Glomerular visceral epithelial cell (primary cell): Measurements from ENCODE around the gene GRB10.

Experiments
- DNase-seq: peaks from one replicate; pipeline ENCODE4 v3.0.0-alpha.2; 2016; ENCODE audit errors: extremely low spot score

GRB10 gene

DNA sequence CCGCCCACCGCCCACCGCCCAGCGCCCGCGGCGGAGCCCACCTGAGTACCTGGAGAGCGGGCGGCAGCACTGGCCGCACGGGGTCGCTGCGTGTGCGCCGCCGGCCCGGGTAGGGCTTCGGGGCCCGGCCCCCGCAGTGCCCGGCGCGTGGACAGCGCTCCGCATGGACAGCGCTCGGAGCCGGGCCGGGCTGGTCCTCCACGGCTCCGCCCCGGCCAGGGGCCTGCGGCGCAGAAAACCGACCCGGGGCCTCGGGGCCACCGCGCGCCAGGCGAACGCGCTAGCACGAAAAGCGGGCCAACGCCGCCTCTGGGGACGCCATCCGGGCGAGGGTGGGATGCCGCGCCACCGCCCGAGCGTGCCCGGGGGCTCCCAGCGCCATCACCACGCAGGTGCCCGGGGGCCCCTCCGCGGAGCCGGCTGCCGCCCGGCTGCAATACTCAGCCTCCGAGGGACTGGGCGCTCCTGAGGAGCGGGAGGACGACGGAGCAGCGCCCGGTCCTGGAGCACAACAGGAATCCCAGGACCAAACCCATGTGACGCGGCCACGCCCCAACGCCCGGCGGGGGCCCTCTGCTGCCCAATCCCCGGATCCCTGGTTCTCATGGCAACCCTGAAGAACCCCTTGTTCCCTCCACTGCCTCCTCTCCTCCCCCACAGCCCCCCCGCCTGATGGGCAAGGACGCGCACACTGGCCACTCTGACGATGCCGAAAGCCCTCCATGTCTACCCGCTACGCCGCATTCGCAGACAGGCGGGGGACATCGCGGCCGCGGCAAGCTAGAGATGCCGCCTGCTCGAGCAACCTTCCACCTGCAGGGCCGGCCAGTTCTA is at the start of gene GRB10:
TSS of gene GRB10 (minus strand) at position 522 of the 834 bp plus-strand sequence. CDS start 50,574 bp downstream, outside the sequence.
- DNase-seq = peak; percentile 36

GRCh38 chr7:50828801-50829200 is 46.1 kb upstream of the GRB10 start:
- DNase-seq = no peak

- no peak for DNase-seq
These were observed 45.4 kb upstream of the GRB10 start for GRCh38 chr7:50828116-50828515.

DNA sequence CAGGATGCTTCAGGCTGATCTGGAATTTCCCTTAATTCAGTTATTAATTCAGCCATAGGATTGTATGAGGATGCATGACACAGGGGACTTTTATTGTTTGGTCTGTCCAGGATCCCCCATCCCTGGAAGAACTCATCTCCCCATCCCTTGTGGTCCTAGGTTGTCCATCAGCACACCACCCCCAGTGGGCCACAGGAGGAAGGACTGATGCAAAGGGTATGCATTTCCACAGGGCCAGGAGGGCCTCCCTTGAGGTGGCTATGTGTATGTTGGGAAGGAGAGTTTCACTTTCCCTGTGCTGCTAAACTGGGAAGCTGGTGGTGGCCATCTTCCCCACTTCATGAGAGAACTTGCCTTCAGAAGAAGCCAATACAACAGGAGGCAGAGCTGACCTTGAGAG is 44.6 kb upstream of the GRB10 start:
- no peak for DNase-seq

- peak; percentile 88 for DNase-seq
These were observed 43.9 kb upstream of the GRB10 start for GRCh38 chr7:50826371-50827172.

- no peak for DNase-seq
These were observed 42.8 kb upstream of the GRB10 start for GRCh38 chr7:50825465-50825864.

DNA sequence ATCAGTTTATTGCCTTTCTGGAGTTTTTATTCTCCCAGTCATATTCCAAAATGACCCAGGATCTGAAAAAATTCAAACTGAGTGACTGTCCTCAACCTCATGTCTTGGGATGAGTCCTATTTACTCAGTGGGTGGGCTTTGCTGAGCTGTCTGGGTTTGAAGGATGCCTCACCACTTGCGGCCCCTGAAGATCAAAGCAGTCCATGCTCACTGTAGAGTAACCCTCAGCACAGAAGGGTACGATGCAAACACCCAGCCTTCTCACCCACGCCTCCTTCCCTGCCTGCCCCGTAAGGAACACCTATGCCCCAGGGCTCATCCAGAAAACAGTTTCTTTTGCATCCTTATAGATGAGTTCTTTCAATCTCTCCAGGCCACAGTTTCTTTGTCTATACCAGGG is 42.2 kb upstream of the GRB10 start:
- DNase-seq = no peak

- DNase-seq = no peak
These were observed 40.0 kb upstream of the GRB10 start for GRCh38 chr7:50822706-50823105.

- no peak for DNase-seq
These were observed 39.4 kb upstream of the GRB10 start for GRCh38 chr7:50822110-50822509.

DNA sequence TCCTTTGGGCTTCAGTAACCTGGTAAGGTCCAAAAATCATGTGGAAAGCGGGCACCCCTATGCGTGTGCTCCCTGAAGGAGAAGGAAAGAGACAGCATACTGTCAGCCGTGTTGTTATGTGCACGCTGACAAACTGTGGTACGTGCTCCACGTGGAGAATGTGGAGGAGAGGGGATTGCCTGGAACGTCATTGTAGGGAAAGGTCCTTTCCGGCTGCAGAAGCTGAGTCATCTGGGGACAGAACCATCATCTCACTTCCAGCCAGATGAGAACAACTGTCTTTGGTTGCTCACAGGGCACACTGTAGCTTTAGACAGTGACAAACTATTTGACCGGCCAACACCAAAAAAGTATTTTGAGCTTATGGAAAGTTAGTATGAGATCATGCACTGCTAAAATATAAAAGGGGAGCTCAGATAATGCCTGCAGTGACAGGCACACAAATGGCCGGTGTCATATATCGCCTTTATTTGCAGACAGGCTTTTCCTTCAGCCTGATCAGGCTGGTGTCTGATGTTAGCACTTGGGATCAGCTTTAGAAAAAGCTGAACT is 38.8 kb upstream of the GRB10 start:
- DNase-seq = no peak

DNA sequence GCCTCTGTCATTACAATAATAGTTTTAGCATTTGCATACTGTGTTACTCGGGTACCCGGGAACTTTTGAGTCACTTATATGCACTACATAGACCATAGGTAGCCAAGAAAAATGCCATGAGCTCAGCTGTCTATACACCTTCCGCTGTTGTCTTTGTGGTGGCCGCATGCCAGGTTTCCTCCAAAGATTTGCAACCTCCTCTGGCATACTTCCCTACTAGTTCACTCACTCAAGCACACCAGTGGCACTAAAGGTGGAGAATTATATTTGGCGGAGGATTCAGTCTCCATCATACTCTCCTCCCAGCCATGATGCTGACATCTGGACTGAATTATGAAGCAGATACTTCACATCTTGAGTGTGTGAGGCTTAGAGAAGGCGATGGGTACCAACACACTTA is 35.6 kb upstream of the GRB10 start:
- peak; percentile 65 for DNase-seq

GRCh38 chr7:50817561-50817960 is 34.9 kb upstream of the GRB10 start:
- DNase-seq = no peak

GRCh38 chr7:50815138-50815537 is 32.4 kb upstream of the GRB10 start:
- no peak for DNase-seq

DNA sequence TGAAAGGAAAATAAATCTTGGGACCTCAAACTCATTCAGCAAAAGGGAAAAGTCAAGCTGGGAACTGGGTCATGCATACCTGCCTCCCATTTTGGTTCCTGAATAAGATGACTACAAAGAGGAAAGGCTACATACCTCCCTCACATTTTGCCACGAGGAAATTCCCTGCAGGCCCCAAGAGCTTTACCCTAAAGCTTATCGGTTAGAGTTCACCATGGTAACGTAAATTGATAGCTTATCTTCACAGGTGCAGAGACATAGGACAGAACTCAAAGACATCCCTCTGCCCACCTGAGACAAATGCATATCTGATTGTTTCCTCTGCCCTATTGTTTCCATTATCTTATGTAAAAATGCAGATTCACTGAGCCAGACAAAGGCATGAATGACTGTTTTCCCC is 31.5 kb upstream of the GRB10 start:
- DNase-seq = no peak

DNA sequence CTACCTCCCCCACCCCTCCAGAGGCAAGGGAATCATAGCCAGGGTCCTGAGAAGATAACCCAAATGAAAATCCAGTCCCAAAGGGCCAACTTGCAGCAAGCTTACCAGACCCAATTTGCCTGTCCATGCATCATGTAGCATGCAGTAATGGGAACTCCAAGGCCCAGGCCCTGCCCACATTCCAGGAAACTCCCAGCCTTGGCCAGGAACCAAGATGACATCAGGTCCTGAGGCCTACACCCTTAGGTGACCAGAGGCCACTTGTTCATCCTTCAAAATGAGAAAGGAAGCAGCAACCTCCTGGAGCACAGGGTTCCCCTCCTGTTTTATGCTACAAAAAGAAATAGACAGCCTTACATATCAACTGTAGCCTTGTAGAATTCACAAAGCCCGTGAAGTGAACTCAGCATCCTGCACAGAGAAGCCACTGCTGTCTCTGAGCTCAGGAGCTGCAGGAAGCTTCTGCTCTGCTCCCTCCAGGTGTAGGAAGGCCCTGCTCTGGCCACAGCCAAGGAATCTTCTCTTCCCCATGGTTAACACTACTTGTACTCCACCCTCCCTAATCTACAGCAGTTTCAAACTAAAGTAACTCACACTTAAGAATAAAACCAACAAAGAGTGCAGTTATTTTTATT is 30.3 kb upstream of the GRB10 start:
- DNase-seq = peak; percentile 86

- DNase-seq = no peak
These were observed 29.4 kb upstream of the GRB10 start for GRCh38 chr7:50812094-50812493.

DNA sequence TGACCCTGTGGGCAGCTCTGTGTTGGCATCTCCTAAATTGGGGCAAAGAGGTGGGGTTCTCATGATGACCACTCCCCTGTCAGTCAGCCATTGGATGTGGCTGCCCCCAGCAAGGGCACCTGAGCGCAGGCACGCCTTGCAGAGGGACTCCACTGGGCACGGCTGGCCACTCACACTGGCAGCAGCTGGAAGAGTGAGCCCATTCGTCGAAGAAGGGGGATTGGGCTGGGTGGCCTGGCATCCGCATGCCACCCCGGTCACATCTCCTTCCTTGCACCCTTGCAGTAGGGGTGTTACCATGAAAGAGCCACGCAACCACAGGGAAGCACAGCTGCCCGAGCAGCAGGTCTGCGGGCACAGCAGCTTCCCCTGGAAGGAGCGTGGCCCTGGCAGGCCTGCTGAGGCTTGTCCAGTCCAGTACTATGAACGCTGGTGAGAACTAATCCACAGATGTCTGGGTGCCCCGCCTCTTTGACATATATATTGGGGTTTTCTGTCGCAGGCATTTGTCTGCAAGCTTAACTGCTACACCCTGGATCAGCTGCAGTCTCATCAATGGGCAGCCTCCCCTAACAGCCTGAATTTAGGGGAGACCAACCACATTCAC is 25.7 kb upstream of the GRB10 start:
- no peak for DNase-seq

GRCh38 chr7:50807026-50807730 is 24.5 kb upstream of the GRB10 start:
- peak; percentile 87 for DNase-seq

- DNase-seq = no peak
These were observed 23.4 kb upstream of the GRB10 start for GRCh38 chr7:50806143-50806542.

GRCh38 chr7:50805447-50806125 is 22.9 kb upstream of the GRB10 start:
- no peak for DNase-seq
